Measurements from ENCODE around the gene CYP11A1. TPM values are rescaled to one million over a fixed set of nuclear protein-coding genes. Genes with fewer than 3 reads are reported as not detected.
"Not testable (repeated sequence)": the region's sequence is repeated elsewhere in the genome, so short reads cannot be mapped to it uniquely, and the experiment has no call there.

Gene CYP11A1
- total RNA-seq, 1 donor from 2014 or later, result not detected

DNA sequence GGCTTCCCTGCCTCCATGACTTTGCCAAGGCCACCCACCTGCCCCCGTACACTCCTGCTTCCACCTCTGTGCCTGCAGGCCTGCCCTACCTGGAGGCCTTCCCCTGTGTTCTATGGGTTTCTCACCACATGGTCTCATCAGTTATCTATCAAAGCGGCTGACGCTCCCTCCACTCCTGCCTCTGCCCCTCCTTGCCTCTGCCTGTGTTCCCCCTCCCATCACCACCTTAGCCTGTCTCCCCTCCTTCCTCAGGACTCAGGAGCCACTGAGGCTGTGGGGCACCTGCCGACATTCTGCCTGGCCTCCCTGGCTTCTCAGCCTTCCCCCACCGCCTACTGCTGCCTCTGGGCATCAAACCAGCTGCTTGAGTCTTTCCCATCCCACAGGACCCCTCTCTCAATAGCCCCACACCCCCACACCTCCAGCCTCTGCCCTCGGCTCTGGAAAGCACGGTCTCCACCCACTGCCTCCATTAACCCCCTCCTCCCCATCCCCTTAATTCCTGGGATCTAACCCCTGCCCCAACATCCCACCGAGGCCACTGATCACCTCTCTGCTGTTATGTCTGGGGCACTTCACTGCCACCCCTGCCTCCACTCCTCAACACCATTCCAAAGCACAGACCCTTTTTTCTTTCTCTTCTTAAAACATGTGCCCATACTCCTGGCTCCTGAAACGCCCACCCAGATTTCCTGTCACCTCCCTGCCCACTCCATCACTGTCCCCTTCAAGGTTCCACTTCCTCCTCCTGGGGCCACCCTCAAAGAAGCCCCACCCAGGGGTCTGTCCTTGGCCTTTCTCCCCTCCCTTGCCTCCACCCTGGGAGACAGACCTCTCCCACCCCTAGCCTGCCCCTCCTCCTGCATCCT lies 24.4 kb upstream of the CYP11A1 start:
- Histone ChIP-seq H3K27me3 (ENCODE audit: control insufficient read depth, insufficient read depth, low read length) (no peaks in the 10 kb centered on the region), H3K36me3 (ENCODE audit: control insufficient read depth, insufficient read depth, low read length) (no peaks in the 10 kb centered on the region), H3K4me3 (ENCODE audit: low read depth, low read length) (no peak overlapping the region)
- FAIRE-seq (no peak), DNase-seq (ENCODE audit: low read depth) (no peak)
- TF ChIP-seq, protein P1, sequence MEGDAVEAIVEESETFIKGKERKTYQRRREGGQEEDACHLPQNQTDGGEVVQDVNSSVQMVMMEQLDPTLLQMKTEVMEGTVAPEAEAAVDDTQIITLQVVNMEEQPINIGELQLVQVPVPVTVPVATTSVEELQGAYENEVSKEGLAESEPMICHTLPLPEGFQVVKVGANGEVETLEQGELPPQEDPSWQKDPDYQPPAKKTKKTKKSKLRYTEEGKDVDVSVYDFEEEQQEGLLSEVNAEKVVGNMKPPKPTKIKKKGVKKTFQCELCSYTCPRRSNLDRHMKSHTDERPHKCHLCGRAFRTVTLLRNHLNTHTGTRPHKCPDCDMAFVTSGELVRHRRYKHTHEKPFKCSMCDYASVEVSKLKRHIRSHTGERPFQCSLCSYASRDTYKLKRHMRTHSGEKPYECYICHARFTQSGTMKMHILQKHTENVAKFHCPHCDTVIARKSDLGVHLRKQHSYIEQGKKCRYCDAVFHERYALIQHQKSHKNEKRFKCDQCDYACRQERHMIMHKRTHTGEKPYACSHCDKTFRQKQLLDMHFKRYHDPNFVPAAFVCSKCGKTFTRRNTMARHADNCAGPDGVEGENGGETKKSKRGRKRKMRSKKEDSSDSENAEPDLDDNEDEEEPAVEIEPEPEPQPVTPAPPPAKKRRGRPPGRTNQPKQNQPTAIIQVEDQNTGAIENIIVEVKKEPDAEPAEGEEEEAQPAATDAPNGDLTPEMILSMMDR (IDR thresholded peaks at IDR 0.05; ENCODE audit: insufficient read depth, low read length, severe bottlenecking), result no peak

DNA sequence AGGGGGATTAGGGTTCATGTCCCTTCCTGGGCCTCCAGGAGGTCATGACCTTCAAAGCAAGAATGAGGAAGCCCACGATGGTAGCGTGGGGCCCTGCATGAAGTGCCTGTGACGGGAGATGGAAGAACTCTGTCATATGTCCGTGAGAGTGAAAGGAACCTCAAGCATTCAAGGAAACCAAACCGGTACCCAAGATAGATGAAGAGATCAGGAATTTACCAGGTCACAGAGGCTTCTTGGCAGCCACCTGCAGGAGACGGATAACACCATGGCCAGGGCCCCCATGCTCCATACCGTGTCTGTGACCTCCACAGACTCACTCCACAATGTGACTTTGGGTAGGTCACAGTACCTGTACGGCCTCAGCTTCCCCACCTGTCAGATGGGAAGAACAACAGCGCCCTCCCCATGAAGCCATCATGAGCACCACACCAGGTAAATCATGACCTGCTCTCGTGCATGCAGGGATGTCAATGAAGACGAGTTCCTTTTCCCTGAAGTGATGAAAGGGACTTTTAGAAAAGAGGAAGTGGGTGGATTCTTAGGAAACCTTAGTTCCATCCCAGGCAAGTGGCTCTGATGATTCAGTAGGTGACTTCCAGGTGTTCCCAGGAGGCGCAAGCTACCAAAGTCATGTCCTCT lies 23.3 kb upstream of the CYP11A1 start:
- Histone ChIP-seq H3K27me3 (ENCODE audit: control insufficient read depth, insufficient read depth, low read length) (no peaks in the 10 kb centered on the region), H3K36me3 (ENCODE audit: control insufficient read depth, insufficient read depth, low read length) (no peaks in the 10 kb centered on the region), H3K4me3 (ENCODE audit: low read depth, low read length) (no peak overlapping the region)
- FAIRE-seq (peak; percentile 23), DNase-seq (ENCODE audit: low read depth) (no peak)
- TF ChIP-seq, protein P1 (IDR thresholded peaks at IDR 0.05; ENCODE audit: insufficient read depth, low read length, severe bottlenecking), result no peak

DNA sequence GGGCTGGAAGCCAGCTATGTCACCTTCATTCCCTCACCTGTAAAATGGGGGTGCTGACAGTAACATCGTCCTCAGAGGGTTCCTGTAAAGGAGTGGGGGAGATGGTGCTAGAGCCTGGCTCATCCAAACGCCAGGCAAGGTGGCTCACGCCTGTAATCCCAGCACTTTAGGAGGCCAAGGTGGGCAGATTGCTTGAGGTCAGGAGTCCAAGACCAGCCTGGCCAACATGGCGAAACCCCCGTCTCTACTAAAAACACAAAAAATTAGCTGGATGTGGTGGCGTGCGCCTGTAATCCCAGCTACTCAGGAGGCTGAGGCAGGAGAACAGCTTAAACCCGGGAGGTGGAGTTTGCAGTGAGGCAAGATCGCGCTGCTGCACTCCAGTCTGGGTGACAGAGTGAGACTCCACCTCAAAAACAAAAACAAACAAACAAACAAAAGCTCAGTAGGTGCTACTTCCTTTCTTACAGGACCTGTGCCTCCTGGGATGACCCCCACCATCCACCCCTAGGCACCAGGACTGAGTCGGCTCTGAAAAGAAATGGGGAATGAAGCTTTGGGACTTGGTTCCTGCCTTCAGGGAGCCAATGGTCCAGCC lies 22.7 kb upstream of the CYP11A1 start:
- H3K36me3 ChIP-seq (ENCODE audit: control insufficient read depth, insufficient read depth, low read length); H3K4me3 ChIP-seq (ENCODE audit: low read depth, low read length); FAIRE-seq; DNase-seq (ENCODE audit: low read depth); H3K27me3 ChIP-seq (ENCODE audit: control insufficient read depth, insufficient read depth, low read length): not testable (repeated sequence)

DNA sequence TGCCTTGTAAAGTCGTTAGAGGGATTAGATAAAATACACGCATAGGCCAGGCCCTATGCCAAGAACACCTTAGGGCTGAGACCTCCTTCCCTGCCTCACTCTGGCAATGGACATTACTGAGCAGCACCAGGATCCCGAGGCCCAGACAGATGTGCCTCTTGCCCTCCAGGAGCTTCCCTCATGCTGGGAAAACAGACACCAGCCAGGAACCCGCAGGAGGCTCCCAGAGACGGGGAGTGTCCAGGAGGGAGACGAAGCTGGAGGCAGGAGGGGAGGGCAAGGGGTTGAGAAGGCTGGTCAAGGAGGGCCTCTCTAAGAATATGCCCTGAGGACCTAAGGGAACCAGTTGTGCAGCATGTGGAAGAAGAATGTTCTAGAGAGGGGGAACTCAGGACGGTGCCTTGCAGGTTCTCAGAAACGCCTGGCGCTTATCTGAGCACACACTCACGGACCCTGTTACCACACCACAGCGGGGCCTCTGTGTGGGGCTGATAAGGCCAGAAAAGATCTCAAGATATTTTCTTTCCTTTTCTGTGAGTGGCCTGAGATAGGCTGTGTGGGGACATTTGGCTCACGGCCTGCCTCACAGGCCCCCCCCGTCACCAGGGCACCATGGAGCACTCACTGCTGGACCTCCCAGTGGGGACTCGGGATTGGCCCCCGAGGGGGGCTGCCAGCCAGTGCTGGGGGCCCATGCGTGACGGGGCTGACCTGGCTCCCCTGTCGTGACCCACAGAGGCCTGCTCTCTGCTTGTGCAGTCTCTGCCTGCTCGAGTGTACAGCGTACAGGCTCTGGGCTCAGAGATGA lies 22.0 kb upstream of the CYP11A1 start:
- H3K4me3 ChIP-seq (ENCODE audit: low read depth, low read length), result no peak overlapping the region
- no peaks in the 10 kb centered on the region for H3K36me3 ChIP-seq (ENCODE audit: control insufficient read depth, insufficient read depth, low read length)
- DNase-seq (ENCODE audit: low read depth) (no peak), FAIRE-seq (no peak)
- no peaks in the 10 kb centered on the region for H3K27me3 ChIP-seq (ENCODE audit: control insufficient read depth, insufficient read depth, low read length)
- TF ChIP-seq, protein P1 (IDR thresholded peaks at IDR 0.05; ENCODE audit: insufficient read depth, low read length, severe bottlenecking), result no peak

DNA sequence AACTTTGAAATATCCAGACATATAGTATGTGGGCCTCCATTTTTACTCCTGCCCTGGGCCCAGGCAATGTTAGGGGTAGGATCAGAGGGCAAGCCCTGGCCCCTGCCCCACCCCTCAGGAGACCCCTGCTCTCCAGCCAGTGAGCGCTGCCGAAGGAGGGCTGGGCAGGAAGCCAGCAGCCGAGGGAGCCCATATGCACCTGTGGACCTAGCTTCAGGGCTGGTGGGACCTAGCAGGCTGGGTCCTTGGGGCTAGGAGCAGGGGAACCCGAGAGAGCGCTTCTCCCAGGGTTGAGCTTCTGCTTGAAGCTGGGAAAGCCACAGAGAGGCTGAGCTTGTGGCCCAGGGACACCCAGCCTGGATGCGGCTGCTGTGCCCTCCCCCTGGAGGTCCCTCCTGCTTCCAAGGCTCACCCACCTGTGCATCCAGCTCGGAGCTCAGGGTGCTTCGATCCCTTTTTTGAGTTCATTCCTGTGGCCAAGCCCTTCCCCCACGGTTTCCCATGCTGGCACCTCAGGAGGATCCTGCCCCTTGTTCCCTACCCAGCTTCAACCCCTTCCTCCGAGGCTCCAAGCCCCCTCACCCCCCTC lies 21.0 kb upstream of the CYP11A1 start:
- H3K27me3 ChIP-seq (ENCODE audit: control insufficient read depth, insufficient read depth, low read length), result no peaks in the 10 kb centered on the region
- H3K4me3 ChIP-seq (ENCODE audit: low read depth, low read length), result no peak overlapping the region
- TF ChIP-seq, protein P1 (IDR thresholded peaks at IDR 0.05; ENCODE audit: insufficient read depth, low read length, severe bottlenecking), result no peak
- FAIRE-seq, result no peak
- no peak for DNase-seq (ENCODE audit: low read depth)
- H3K36me3 ChIP-seq (ENCODE audit: control insufficient read depth, insufficient read depth, low read length), result no peaks in the 10 kb centered on the region
